AG04449 (cell line): Measurements from ENCODE around the gene PRPSAP1.
A peak's percentile ranks its signal among the peaks of the same experiment; 100 is the strongest.

Source experiments
- CTCF ChIA-PET: fragments of 350-600 bp; formaldehyde crosslinking; extraction: SDS; loops from one replicate; lab custom pipeline; 2021; ENCODE audit warnings: antibody characterized with exemption; lab: Yijun Ruan, JAX
- POLR2A ChIA-PET: fragments of 400-600, 350-600 bp; formaldehyde crosslinking; extraction: SDS; loops from one replicate; lab custom pipeline; 2020; ENCODE audit warnings: antibody characterized with exemption, inconsistent platforms; lab: Yijun Ruan, JAX
- DNase-seq: peaks from one replicate; pipeline ENCODE4 v3.0.0-alpha.2; 2010; ENCODE audit warnings: low read depth, low spot score
- H3K4me3 ChIP-seq: 2 replicates; pipeline ENCODE4 v1.5.1; 2011; ENCODE audit warnings: low read depth, mild to moderate bottlenecking, control low read depth, low read length
- TF ChIP-seq, protein P1 (sequence below): IDR thresholded peaks from one replicate; pipeline ENCODE4 v1.5.1; 2011; ENCODE audit warnings: mild to moderate bottlenecking, moderate library complexity, low read length, control low read depth, inconsistent platforms; ENCODE audit not compliant: insufficient read depth; ENCODE audit errors: missing control alignments

PRPSAP1 gene

DNA sequence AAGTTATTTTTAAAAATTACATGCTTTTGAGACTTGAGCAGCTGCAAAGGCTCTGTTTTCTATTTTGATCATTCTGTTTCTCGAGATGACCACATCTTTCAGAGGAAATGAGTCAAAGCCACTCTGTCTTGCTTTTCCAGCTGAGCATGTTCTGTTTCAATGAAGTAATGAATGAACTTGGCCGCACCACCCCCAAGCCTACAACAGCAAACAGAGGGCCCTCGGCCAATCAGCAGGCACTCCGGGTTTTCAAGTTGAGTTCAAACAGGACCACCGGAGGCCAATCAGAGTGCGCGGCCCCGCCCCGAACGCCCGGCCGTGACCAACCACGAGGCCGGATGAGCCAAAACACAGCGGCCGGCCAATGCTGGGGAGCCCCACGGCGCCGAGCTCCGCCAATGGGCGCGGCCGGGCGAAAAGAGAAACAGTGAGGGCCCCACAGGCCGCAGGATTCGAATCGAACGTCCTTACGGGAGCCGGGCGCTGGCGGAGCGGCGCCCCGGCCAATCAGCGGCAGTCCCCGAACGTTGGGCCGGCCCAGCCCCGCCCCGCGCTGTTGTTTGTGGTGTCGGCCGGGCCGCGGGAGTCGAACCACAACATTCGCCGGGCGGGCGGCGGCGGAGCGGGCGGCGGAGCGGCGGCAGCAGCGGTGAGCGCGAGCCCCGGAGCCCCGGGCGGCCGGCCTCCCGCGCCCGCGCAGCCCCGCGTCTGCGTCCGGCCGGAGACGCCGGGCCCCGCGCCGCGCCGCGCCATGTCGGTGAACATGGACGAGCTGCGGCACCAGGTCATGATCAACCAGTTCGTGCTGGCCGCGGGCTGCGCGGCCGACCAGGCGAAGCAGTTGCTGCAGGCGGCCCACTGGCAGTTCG, 88.7 kb downstream of the PRPSAP1 start, which contains the start of gene UBALD2:
Gene UBALD2 (plus strand): TSS at position 594 of the 869 bp plus-strand sequence. CDS start 158 bp downstream, at position 752.
- TF ChIP-seq, protein P1, sequence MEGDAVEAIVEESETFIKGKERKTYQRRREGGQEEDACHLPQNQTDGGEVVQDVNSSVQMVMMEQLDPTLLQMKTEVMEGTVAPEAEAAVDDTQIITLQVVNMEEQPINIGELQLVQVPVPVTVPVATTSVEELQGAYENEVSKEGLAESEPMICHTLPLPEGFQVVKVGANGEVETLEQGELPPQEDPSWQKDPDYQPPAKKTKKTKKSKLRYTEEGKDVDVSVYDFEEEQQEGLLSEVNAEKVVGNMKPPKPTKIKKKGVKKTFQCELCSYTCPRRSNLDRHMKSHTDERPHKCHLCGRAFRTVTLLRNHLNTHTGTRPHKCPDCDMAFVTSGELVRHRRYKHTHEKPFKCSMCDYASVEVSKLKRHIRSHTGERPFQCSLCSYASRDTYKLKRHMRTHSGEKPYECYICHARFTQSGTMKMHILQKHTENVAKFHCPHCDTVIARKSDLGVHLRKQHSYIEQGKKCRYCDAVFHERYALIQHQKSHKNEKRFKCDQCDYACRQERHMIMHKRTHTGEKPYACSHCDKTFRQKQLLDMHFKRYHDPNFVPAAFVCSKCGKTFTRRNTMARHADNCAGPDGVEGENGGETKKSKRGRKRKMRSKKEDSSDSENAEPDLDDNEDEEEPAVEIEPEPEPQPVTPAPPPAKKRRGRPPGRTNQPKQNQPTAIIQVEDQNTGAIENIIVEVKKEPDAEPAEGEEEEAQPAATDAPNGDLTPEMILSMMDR = no peak
- DNase-seq = peak; percentile 100
- ChIA-PET POLR2A (interaction anchor here (0.5 to 1.0 kb wide), 6 partner anchors 10 to 460 kb away, joined by 3 to 5 read pairs (median 3); partner anchors contain the start of gene RNF157), CTCF (interaction anchor here (0.6 to 3.9 kb wide), 4 partner anchors 15 to 144 kb away, joined by 3 to 41 read pairs (median 5); no protein-coding TSS in a partner anchor)
- H3K4me3 ChIP-seq = peak within 1 kb of the TSS; percentile 79

DNA sequence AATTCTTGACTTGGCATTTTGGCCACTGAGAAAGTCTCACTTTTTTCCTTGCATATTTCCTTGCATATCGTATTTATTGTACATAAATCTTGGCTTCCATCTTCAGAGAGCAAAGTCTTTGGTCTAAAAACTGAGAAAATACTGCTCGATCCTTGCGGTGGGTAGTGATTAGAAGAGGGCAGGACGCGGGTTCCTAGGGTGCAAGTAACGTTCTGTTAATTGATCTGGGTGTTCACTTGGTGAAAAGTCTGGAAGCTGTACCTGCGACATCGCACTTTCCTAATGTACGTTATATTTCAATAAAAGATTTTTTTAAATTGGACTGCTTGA, 89.3 kb downstream of the PRPSAP1 start:
- 0 out of 2 replicates have a peak overlapping the region, but pooled peaks have one; percentile 6 for H3K4me3 ChIP-seq
- ChIA-PET CTCF (interaction anchor here (0.6 to 3.9 kb wide), 5 partner anchors 11 to 143 kb away, joined by 3 to 41 read pairs (median 5); no protein-coding TSS in a partner anchor), POLR2A (interaction anchor here (0.8 to 1.0 kb wide), 4 partner anchors 10 to 23 kb away, joined by 3 to 5 read pairs (median 4); partner anchors contain the start of gene RNF157)
- TF ChIP-seq, protein P1 = no peak
- no peak for DNase-seq

GRCh38 chr17:76263896-76264295, 89.8 kb downstream of the PRPSAP1 start:
- CTCF ChIA-PET = interaction anchor here (0.6 to 3.9 kb wide), 6 partner anchors 11 to 143 kb away, joined by 3 to 41 read pairs (median 5); no protein-coding TSS in a partner anchor
- DNase-seq = no peak
- TF ChIP-seq, protein P1 = no peak
- POLR2A ChIA-PET = no interaction called here
- H3K4me3 ChIP-seq = no peak overlapping the region

DNA sequence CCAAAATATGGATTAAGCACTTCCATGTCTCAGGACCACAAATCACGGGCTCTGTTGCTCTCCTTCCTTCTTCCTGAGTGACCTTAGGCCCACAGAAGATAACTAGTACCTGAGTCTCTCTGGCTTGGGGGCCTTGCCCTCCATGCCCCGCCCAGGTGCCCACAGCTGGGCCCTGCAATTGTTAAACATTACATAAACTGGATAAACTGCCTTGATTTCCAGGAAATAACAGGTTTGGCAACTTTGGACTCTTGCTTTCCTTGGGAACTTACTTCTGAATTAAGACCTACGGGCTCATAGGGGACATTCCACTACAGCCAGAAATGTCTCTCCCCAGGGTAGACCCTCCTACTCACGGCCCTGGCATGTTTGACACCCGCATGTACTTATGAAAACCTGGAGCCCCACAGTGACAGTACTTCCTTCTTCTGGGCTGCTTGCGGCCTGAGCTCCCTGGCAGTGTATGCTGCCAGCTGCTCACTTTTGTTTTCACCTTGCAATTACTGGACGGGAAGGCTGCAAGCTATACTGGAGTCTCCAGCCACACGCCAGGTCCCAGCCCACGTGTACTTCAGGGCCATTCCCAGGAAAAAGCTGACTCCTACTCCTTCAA, 90.9 kb downstream of the PRPSAP1 start:
- H3K4me3 ChIP-seq = no peak overlapping the region
- TF ChIP-seq, protein P1 = no peak
- CTCF ChIA-PET = interaction anchor here (0.8 to 3.9 kb wide), 8 partner anchors 11 to 142 kb away, joined by 3 to 41 read pairs (median 4); no protein-coding TSS in a partner anchor
- POLR2A ChIA-PET = no interaction called here
- DNase-seq = no peak

DNA sequence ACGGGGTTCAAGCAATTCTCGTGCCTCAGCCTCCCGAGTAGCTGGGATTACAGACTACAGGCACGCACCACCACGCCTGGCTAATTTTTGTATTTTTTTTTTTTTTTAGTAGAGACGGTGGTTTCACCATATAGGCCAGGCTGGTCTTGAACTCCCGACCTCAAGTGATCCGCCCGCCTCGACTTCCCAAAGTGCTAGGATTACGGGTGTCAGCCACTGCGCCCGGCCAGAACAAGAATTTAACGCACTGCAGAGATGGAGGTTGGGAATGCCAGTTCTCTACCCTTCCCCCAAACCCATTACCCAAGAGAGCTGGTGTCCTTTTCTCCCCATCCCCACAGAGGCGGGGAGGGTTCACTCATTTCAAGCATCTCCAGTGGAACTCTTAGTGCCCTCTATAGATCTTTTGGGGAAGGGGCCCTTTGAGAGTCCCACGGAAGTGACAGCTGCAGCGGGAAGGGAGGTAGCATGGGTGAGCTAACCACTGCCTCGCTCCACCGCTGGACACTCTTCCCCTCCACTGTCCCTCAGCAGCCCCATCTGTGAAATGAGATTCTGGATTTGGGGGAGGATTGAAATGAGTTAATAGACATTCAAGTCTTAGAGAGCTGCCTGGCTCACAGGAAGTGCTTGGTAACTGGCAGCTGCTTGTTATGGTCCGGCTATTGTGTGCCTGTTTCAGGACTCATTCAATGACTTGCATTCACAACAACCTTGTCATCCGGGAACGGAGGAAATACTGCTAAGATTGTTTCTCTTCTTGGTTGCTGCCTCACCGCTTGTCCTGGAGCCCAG, 92.1 kb downstream of the PRPSAP1 start:
- no peak for DNase-seq
- TF ChIP-seq, protein P1 = no peak
- ChIA-PET POLR2A (no interaction called here), CTCF (interaction anchor here (2.0 to 3.9 kb wide), 3 partner anchors 12 to 23 kb away, joined by 4 to 41 read pairs (median 5); no protein-coding TSS in a partner anchor)
- no peak overlapping the region for H3K4me3 ChIP-seq
